AG04450 (cell line): ENCODE data around the gene RAB29. TPM values are rescaled to one million over a fixed set of nuclear protein-coding genes. Genes with fewer than 3 reads are reported as not detected.
A peak's percentile ranks its signal among the peaks of the same experiment; 100 is the strongest.

ENCODE experiments used
- CTCF ChIA-PET: fragments of 300-600, 350-600 bp; formaldehyde crosslinking; extraction: SDS; loops from one replicate; lab custom pipeline; 2022; ENCODE audit warnings: antibody characterized with exemption, inconsistent platforms; lab: Charles Lee
- POLR2A ChIA-PET: fragments of 350-600 bp; formaldehyde crosslinking; extraction: SDS; loops from one replicate; lab custom pipeline; 2021; ENCODE audit warnings: antibody characterized with exemption, inconsistent platforms; lab: Yijun Ruan, JAX
- DNase-seq: peaks from one replicate; pipeline ENCODE4 v3.0.0-alpha.2; 2011; ENCODE audit warnings: low read depth, low spot score
- H3K27ac ChIP-seq: one replicate; pipeline ENCODE4 v1.5.1; 2012; ENCODE audit warnings: low read depth, low read length, control low read depth
- H3K27me3 ChIP-seq: one replicate; pipeline ENCODE4 v1.6.0; 2012; ENCODE audit warnings: low read length; ENCODE audit not compliant: control insufficient read depth, insufficient read depth
- H3K4me3 ChIP-seq: 2 replicates; pipeline ENCODE4 v1.5.1; 2011; ENCODE audit warnings: mild to moderate bottlenecking, low read depth, low read length, control low read depth
- H3K9me3 ChIP-seq: 2 replicates; pipeline ENCODE4 v1.5.1; 2012; ENCODE audit warnings: low read length; ENCODE audit not compliant: control insufficient read depth, insufficient read depth
- CTCF ChIP-seq: IDR thresholded peaks from 2 replicates; pipeline ENCODE4 v1.5.1; 2011; ENCODE audit warnings: low read depth, low read length, control low read depth, inconsistent platforms
- polyA plus RNA-seq: library from polyadenylated mRNA; depleted of rRNA; stranded (reverse); fragments of >200 nt; gene quantifications from 2 replicates; pipeline ENCODE4 v1.2.3, GENCODE V29; 2011

Gene RAB29
- polyA plus RNA-seq, 1 experiment = 14.6 TPM

GRCh38 chr1:205811660-205812059, 36.4 kb upstream of the RAB29 start:
- TF ChIP-seq CTCF = no peak
- ChIA-PET CTCF (interaction anchor here (0.9 to 5.1 kb wide), 6 partner anchors 20 to 166 kb away, joined by 4 to 35 read pairs (median 7); no protein-coding TSS in a partner anchor), POLR2A (no interaction called here)
- H3K27ac ChIP-seq = no peak overlapping the region
- H3K9me3 ChIP-seq = no peaks in the 10 kb centered on the region
- DNase-seq = no peak
- no peaks in the 10 kb centered on the region for H3K27me3 ChIP-seq
- H3K4me3 ChIP-seq = peak overlapping the region; percentile 83

GRCh38 chr1:205810448-205811157, 35.3 kb upstream of the RAB29 start:
- ChIA-PET POLR2A (interaction anchor here (0.6 kb wide), 1 partner anchor 14 kb away, joined by 4 read pairs; no protein-coding TSS in a partner anchor), CTCF (interaction anchor here (0.5 to 5.1 kb wide), 7 partner anchors 9 to 295 kb away, joined by 3 to 35 read pairs (median 4); no protein-coding TSS in a partner anchor)
- Histone ChIP-seq H3K27ac (no peak overlapping the region), H3K4me3 (no peak overlapping the region), H3K9me3 (no peaks in the 10 kb centered on the region), H3K27me3 (no peaks in the 10 kb centered on the region)
- peak; percentile 31; the same call in 1 of the 2 replicates for TF ChIP-seq CTCF
- no peak for DNase-seq

- no peaks in the 10 kb centered on the region for H3K27me3 ChIP-seq
- no peak overlapping the region for H3K4me3 ChIP-seq
- H3K9me3 ChIP-seq = no peaks in the 10 kb centered on the region
- no peak for DNase-seq
- ChIA-PET POLR2A (no interaction called here), CTCF (interaction anchor here (1.6 to 5.1 kb wide), 3 partner anchors 18 to 167 kb away, joined by 8 to 35 read pairs (median 20); no protein-coding TSS in a partner anchor)
- H3K27ac ChIP-seq = no peak overlapping the region
- TF ChIP-seq CTCF = no peak
Measured at GRCh38 chr1:205809942-205810345, 34.7 kb upstream of the RAB29 start.

GRCh38 chr1:205809469-205809868, 34.2 kb upstream of the RAB29 start:
- Histone ChIP-seq H3K27ac (no peak overlapping the region), H3K9me3 (no peaks in the 10 kb centered on the region), H3K27me3 (no peaks in the 10 kb centered on the region), H3K4me3 (no peak overlapping the region)
- CTCF ChIA-PET = interaction anchor here (5.1 kb wide), 1 partner anchor 168 kb away, joined by 35 read pairs; no protein-coding TSS in a partner anchor
- POLR2A ChIA-PET = no interaction called here
- DNase-seq = no peak
- no peak for TF ChIP-seq CTCF

- POLR2A ChIA-PET = interaction anchor here (0.6 kb wide), 1 partner anchor 64 kb away, joined by 5 read pairs; no protein-coding TSS in a partner anchor
- Histone ChIP-seq H3K4me3 (no peak overlapping the region), H3K27ac (no peak overlapping the region), H3K27me3 (no peaks in the 10 kb centered on the region), H3K9me3 (no peaks in the 10 kb centered on the region)
- CTCF ChIA-PET = interaction anchor here (0.7 to 1.4 kb wide), 5 partner anchors 12 to 172 kb away, joined by 3 to 7 read pairs (median 3); no protein-coding TSS in a partner anchor
- no peak for TF ChIP-seq CTCF
- DNase-seq = no peak
Measured at GRCh38 chr1:205805082-205805711, 29.9 kb upstream of the RAB29 start.
